Activated naive CD4-positive, alpha-beta T cell treated with anti-CD3 and anti-CD28 coated beads, Interleukin-2, amount 10 ng/mL, durations not matched to agents 7 days and 5 days (primary cell): ENCODE measurements around the gene LAP3.
A peak's percentile ranks its signal among the peaks of the same experiment; 100 is the strongest.

Experiments used
- CTCF ChIA-PET: fragments of 350-600 bp; sonication (Branson Sonifier 250); formaldehyde crosslinking; loops from one replicate; lab custom pipeline; 2021; ENCODE audit warnings: antibody characterized with exemption; lab: Charles Lee
- DNase-seq: peaks from one replicate; pipeline ENCODE4 v3.0.0-alpha.2; 2020
- H3K27ac Mint-ChIP-seq: one replicate; pipeline ENCODE4 v1.8.0; 2021; ENCODE audit warnings: mild to moderate bottlenecking, moderate library complexity, mixed read lengths
- H3K27me3 Mint-ChIP-seq: one replicate; pipeline ENCODE4 v1.8.0; 2021; ENCODE audit warnings: mild to moderate bottlenecking, mixed read lengths
- H3K36me3 Mint-ChIP-seq: one replicate; pipeline ENCODE4 v1.8.0; 2021; ENCODE audit warnings: mixed read lengths
- H3K4me1 Mint-ChIP-seq: one replicate; pipeline ENCODE4 v1.8.0; 2021; ENCODE audit warnings: mixed read lengths
- H3K4me3 Mint-ChIP-seq: one replicate; pipeline ENCODE4 v1.8.0; 2021; ENCODE audit warnings: mild to moderate bottlenecking, moderate library complexity, mixed read lengths
- H3K9me3 Mint-ChIP-seq: one replicate; pipeline ENCODE4 v1.8.0; 2021; ENCODE audit warnings: mixed read lengths

LAP3 gene

GRCh38 chr4:17577665-17578481 is 875 bp downstream of the LAP3 start:
- peaks cover 41% of the 10 kb centered on the region for H3K4me1 Mint-ChIP-seq
- H3K4me3 Mint-ChIP-seq: peak overlapping the region; percentile 89
- no peaks in the 10 kb centered on the region for H3K9me3 Mint-ChIP-seq
- peak; percentile 60 for DNase-seq
- peak overlapping the region; percentile 95 for H3K27ac Mint-ChIP-seq
- CTCF ChIA-PET: interaction anchor here (0.6 to 1.4 kb wide), 5 partner anchors 29 to 239 kb away, joined by 3 to 6 read pairs (median 3); partner anchors contain the start of gene MED28
- H3K27me3 Mint-ChIP-seq: no peaks in the 10 kb centered on the region
- H3K36me3 Mint-ChIP-seq: peaks cover 19% of the 10 kb centered on the region

- Mint-ChIP-seq H3K27ac (peak overlapping the region; percentile 95), H3K4me3 (peak overlapping the region; percentile 89), H3K36me3 (peaks cover 22% of the 10 kb centered on the region), H3K4me1 (peaks cover 41% of the 10 kb centered on the region), H3K27me3 (no peaks in the 10 kb centered on the region), H3K9me3 (no peaks in the 10 kb centered on the region)
- CTCF ChIA-PET: interaction anchor here (1.1 to 1.4 kb wide), 3 partner anchors 30 to 57 kb away, joined by 3 to 6 read pairs (median 5); partner anchors contain the start of gene MED28
- DNase-seq: no peak
These were observed 1.5 kb downstream of the LAP3 start for GRCh38 chr4:17578482-17578891.

GRCh38 chr4:17580969-17581368 is 4.0 kb downstream of the LAP3 start:
- Mint-ChIP-seq H3K9me3 (no peaks in the 10 kb centered on the region), H3K4me1 (peaks cover 37% of the 10 kb centered on the region), H3K36me3 (peaks cover 41% of the 10 kb centered on the region), H3K4me3 (no peak overlapping the region), H3K27me3 (no peaks in the 10 kb centered on the region), H3K27ac (peak overlapping the region; percentile 62)
- no peak for DNase-seq
- CTCF ChIA-PET: no interaction called here

- Mint-ChIP-seq H3K4me1 (peaks cover 29% of the 10 kb centered on the region), H3K36me3 (peaks cover 56% of the 10 kb centered on the region), H3K27me3 (no peaks in the 10 kb centered on the region), H3K27ac (no peak overlapping the region), H3K4me3 (no peak overlapping the region), H3K9me3 (no peaks in the 10 kb centered on the region)
- CTCF ChIA-PET: interaction anchor here (0.7 to 0.9 kb wide), 2 partner anchors 30 to 1010 kb away, joined by 3 read pairs; no protein-coding TSS in a partner anchor
- DNase-seq: no peak
These were observed 6.3 kb downstream of the LAP3 start for GRCh38 chr4:17583276-17583675.

- Mint-ChIP-seq H3K27ac (peak overlapping the region; percentile 50), H3K4me1 (peaks cover 23% of the 10 kb centered on the region), H3K27me3 (no peaks in the 10 kb centered on the region), H3K36me3 (peaks cover 58% of the 10 kb centered on the region), H3K9me3 (no peaks in the 10 kb centered on the region), H3K4me3 (no peak overlapping the region)
- CTCF ChIA-PET: interaction anchor here (0.9 kb wide), 1 partner anchor 1009 kb away, joined by 3 read pairs; no protein-coding TSS in a partner anchor
- no peak for DNase-seq
These were observed 6.9 kb downstream of the LAP3 start for GRCh38 chr4:17583941-17584340.

GRCh38 chr4:17584521-17585213 is 7.7 kb downstream of the LAP3 start:
- Mint-ChIP-seq H3K4me1 (peaks cover 15% of the 10 kb centered on the region), H3K36me3 (peaks cover 57% of the 10 kb centered on the region), H3K27ac (no peak overlapping the region), H3K9me3 (no peaks in the 10 kb centered on the region), H3K4me3 (no peak overlapping the region), H3K27me3 (no peaks in the 10 kb centered on the region)
- CTCF ChIA-PET: interaction anchor here (0.9 to 1.6 kb wide), 2 partner anchors 35 to 52 kb away, joined by 3 read pairs; no protein-coding TSS in a partner anchor
- no peak for DNase-seq

- peaks cover 58% of the 10 kb centered on the region for H3K36me3 Mint-ChIP-seq
- no peaks in the 10 kb centered on the region for H3K9me3 Mint-ChIP-seq
- no peak for DNase-seq
- H3K27ac Mint-ChIP-seq: peak overlapping the region; percentile 52
- no peaks in the 10 kb centered on the region for H3K4me1 Mint-ChIP-seq
- H3K27me3 Mint-ChIP-seq: no peaks in the 10 kb centered on the region
- H3K4me3 Mint-ChIP-seq: no peak overlapping the region
- CTCF ChIA-PET: interaction anchor here (0.7 kb wide), 1 partner anchor 12 kb away, joined by 3 read pairs; no protein-coding TSS in a partner anchor
These were observed 10.3 kb downstream of the LAP3 start for GRCh38 chr4:17587094-17587822.

GRCh38 chr4:17589355-17589754 is 12.4 kb downstream of the LAP3 start:
- Mint-ChIP-seq H3K4me1 (no peaks in the 10 kb centered on the region), H3K27me3 (no peaks in the 10 kb centered on the region), H3K4me3 (no peak overlapping the region), H3K27ac (no peak overlapping the region), H3K36me3 (peaks cover 59% of the 10 kb centered on the region), H3K9me3 (no peaks in the 10 kb centered on the region)
- CTCF ChIA-PET: no interaction called here
- DNase-seq: no peak

GRCh38 chr4:17595471-17596005 is 18.5 kb downstream of the LAP3 start:
- Mint-ChIP-seq H3K27me3 (no peaks in the 10 kb centered on the region), H3K4me1 (no peaks in the 10 kb centered on the region), H3K36me3 (peaks cover 54% of the 10 kb centered on the region), H3K4me3 (no peak overlapping the region), H3K9me3 (no peaks in the 10 kb centered on the region), H3K27ac (no peak overlapping the region)
- DNase-seq: no peak
- CTCF ChIA-PET: interaction anchor here (1.2 kb wide), 1 partner anchor 209 kb away, joined by 3 read pairs; no protein-coding TSS in a partner anchor

- DNase-seq: no peak
- no peaks in the 10 kb centered on the region for H3K27me3 Mint-ChIP-seq
- peaks cover 49% of the 10 kb centered on the region for H3K36me3 Mint-ChIP-seq
- no peaks in the 10 kb centered on the region for H3K9me3 Mint-ChIP-seq
- no peak overlapping the region for H3K4me3 Mint-ChIP-seq
- CTCF ChIA-PET: interaction anchor here (1.0 kb wide), 1 partner anchor 16 kb away, joined by 3 read pairs; the partner anchor contains the start of gene MED28
- H3K4me1 Mint-ChIP-seq: no peaks in the 10 kb centered on the region
- no peak overlapping the region for H3K27ac Mint-ChIP-seq
These were observed 20.5 kb downstream of the LAP3 start for GRCh38 chr4:17597517-17597916.

GRCh38 chr4:17599826-17600225 is 22.8 kb downstream of the LAP3 start:
- CTCF ChIA-PET: interaction anchor here (1.2 kb wide), 1 partner anchor 51 kb away, joined by 3 read pairs; no protein-coding TSS in a partner anchor

GRCh38 chr4:17605236-17605635 is 28.2 kb downstream of the LAP3 start:
- Mint-ChIP-seq H3K4me3 (no peak overlapping the region), H3K27me3 (no peaks in the 10 kb centered on the region), H3K27ac (peak overlapping the region; percentile 34), H3K36me3 (peaks cover 28% of the 10 kb centered on the region), H3K4me1 (no peaks in the 10 kb centered on the region), H3K9me3 (no peaks in the 10 kb centered on the region)
- DNase-seq: no peak
- CTCF ChIA-PET: no interaction called here

More at GRCh38 chr4:17599826-17600225, 22.8 kb downstream of the LAP3 start:
- H3K9me3 Mint-ChIP-seq: no peaks in the 10 kb centered on the region
- no peak overlapping the region for H3K27ac Mint-ChIP-seq
- H3K36me3 Mint-ChIP-seq: peaks cover 40% of the 10 kb centered on the region
- no peaks in the 10 kb centered on the region for H3K4me1 Mint-ChIP-seq
- H3K27me3 Mint-ChIP-seq: no peaks in the 10 kb centered on the region
- DNase-seq: no peak
- no peak overlapping the region for H3K4me3 Mint-ChIP-seq

GRCh38 chr4:17613761-17614415 is 36.9 kb downstream of the LAP3 start:
- Mint-ChIP-seq H3K27ac (peak overlapping the region; percentile 98), H3K27me3 (no peaks in the 10 kb centered on the region), H3K4me1 (peaks cover 51% of the 10 kb centered on the region), H3K36me3 (peaks cover 13% of the 10 kb centered on the region), H3K4me3 (peak overlapping the region; percentile 99), H3K9me3 (no peaks in the 10 kb centered on the region)
- DNase-seq: peak; percentile 29
- CTCF ChIA-PET: interaction anchor here (0.8 to 2.5 kb wide), 4 partner anchors 16 to 203 kb away, joined by 3 to 12 read pairs (median 4); no protein-coding TSS in a partner anchor
